ENCODE results near the gene MLLT3. TPM values are rescaled to one million over a fixed set of nuclear protein-coding genes. Genes with fewer than 3 reads are reported as not detected.

The MLLT3 gene
- total RNA-seq: 9.8 and 19.2 TPM in 2 replicates

GRCh38 chr9:20622330-20623020 is at the start of gene MLLT3:
MLLT3 (minus strand) TSS chr9:20622499.

Other genes starting within 250 kb of the MLLT3 start
- gene FOCAD, start 61.8 kb upstream of the MLLT3 start, total RNA-seq: 64.7 and 84.9 TPM in 2 replicates

Data from endothelial cell of coronary artery (primary cell).